Astrocyte of the cerebellum (primary cell): ENCODE data around the gene RAET1G.

Experiments
- DNase-seq: peaks from one replicate; pipeline ENCODE4 v3.0.0-alpha.2; 2011; ENCODE audit warnings: low read depth
- H3K4me3 ChIP-seq: 2 replicates; pipeline ENCODE4 v1.5.1; 2011; ENCODE audit warnings: mild to moderate bottlenecking, low read depth, low read length, moderate library complexity
- in situ Hi-C: cut with HindIII; loops from 2 replicates; pipeline ENCODE4 v1.10.0; 2017; ENCODE audit warnings: low sequenced_read_pairs
- TF ChIP-seq, protein P1 (sequence below): IDR thresholded peaks from 2 replicates; pipeline ENCODE4 v1.5.1; 2012; ENCODE audit warnings: low read length, low read depth, moderate library complexity, mild to moderate bottlenecking; ENCODE audit errors: missing control alignments

The RAET1G gene

DNA sequence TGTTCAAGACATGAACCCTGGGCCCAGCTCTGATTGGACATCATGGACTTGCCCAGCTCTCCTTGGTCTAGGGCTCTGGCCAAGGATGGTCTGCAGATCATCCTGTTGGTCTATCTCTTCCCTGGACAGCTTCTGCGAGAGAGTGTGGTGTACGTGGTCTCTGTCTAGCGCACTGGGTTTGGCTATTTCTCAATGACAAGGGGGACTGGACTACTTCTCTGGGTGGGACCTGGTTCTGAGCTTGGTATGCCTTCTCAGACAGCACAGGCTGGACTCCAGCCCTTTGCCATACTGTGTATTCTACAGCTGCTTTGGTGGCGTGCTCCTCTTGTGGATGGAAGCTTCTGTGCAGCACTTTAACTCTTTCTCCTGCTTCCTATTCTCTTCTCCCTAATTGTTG, 16.5 kb downstream of the RAET1G start:
- TF ChIP-seq, protein P1, sequence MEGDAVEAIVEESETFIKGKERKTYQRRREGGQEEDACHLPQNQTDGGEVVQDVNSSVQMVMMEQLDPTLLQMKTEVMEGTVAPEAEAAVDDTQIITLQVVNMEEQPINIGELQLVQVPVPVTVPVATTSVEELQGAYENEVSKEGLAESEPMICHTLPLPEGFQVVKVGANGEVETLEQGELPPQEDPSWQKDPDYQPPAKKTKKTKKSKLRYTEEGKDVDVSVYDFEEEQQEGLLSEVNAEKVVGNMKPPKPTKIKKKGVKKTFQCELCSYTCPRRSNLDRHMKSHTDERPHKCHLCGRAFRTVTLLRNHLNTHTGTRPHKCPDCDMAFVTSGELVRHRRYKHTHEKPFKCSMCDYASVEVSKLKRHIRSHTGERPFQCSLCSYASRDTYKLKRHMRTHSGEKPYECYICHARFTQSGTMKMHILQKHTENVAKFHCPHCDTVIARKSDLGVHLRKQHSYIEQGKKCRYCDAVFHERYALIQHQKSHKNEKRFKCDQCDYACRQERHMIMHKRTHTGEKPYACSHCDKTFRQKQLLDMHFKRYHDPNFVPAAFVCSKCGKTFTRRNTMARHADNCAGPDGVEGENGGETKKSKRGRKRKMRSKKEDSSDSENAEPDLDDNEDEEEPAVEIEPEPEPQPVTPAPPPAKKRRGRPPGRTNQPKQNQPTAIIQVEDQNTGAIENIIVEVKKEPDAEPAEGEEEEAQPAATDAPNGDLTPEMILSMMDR = no peak
- H3K4me3 ChIP-seq = no peak overlapping the region
- no peak for DNase-seq
- in situ Hi-C loops = loop anchor here (10.0 kb wide), 1 partner anchor 52 kb away; no protein-coding TSS in a partner anchor

DNA sequence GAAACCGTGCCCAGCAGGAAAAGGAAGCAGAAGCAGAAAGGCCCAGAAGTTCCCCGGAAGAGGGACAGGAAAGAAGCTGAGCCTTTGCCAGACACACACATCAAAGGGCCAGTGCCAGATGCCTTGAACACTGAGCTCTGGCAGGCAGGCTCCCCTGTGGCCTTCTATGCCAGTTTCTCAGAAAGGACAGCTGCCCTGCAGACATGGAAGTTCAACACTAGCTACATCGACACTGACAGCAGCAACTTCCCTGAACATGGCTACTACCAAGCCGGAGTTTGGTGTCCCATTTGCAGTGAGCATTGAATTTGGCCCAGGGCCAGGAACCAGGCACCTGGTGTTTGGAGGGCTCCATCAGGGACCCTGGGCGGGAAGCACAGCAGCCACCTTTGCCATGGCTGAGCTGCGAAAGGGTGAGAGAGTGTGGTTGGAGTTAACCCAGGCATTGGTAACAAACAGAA, 17.0 kb downstream of the RAET1G start:
- TF ChIP-seq, protein P1 = no peak
- no peak for DNase-seq
- in situ Hi-C loops = loop anchor here (10.0 kb wide), 1 partner anchor 51 kb away; no protein-coding TSS in a partner anchor
- no peak overlapping the region for H3K4me3 ChIP-seq

DNA sequence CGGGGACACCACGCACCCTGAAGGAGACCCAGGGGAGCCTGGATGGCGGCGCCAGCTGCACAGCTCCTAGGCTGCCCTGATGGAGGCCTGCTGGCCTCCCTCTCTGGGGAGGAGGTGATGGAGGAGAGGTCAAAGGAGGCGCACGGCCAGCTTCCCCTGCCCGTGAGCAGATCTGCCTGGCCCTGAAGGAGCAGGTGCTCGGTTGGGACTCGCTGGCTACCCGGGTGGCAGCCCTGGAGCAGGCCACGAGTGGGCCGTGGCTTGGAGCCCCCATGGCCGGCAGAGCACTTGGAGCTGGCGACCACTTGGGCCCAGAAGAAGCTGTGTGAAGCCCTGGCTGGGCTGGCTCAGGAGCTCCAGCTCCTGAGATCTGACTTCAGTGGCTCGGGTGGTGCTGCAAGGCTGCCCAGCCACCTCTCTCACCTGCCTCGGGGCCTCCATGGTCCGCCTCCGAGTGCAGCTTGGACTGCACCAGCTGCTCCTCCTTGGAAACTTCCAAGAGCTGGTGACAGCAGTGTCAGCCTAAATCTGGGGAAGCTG, 17.5 kb downstream of the RAET1G start:
- DNase-seq = no peak
- TF ChIP-seq, protein P1 = no peak
- in situ Hi-C loops = loop anchor here (10.0 kb wide), 1 partner anchor 51 kb away; no protein-coding TSS in a partner anchor
- no peak overlapping the region for H3K4me3 ChIP-seq

DNA sequence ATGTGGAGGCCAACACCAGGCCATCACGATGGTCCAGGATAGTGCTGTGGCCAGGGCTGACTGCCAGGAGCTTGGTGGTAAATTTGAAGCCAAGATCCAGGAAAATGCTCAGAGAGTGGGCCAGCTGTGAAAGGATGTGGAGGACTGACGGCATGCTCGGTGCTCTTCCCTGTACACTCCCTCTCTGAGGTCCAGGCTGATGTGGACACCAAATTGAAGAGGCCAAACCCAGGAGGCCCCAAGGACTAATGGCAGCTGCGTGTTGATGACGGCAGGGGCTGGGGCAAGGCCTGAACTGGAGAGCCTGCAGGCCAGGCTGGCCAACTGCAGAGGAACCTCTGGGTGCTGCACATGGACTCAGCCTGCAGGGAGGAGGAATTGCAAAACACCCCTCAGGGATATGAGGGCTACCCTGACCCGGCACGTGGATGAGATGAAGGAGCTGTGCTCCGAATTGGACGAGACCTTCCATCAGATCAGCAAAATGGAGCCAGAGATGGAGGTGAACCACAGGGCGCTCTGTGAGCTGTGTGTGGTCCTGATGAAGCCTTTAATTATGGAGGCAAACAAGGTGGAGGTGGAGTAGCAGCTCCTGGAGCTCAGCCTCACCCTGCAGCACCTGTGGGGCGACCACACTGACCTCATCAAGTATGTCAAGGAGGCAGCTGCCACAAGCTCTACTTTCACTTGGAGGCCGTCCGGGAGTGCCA, 18.1 kb downstream of the RAET1G start:
- DNase-seq = no peak
- in situ Hi-C loops = loop anchor here (10.0 kb wide), 1 partner anchor 50 kb away; no protein-coding TSS in a partner anchor
- H3K4me3 ChIP-seq = no peak overlapping the region
- TF ChIP-seq, protein P1 = no peak

DNA sequence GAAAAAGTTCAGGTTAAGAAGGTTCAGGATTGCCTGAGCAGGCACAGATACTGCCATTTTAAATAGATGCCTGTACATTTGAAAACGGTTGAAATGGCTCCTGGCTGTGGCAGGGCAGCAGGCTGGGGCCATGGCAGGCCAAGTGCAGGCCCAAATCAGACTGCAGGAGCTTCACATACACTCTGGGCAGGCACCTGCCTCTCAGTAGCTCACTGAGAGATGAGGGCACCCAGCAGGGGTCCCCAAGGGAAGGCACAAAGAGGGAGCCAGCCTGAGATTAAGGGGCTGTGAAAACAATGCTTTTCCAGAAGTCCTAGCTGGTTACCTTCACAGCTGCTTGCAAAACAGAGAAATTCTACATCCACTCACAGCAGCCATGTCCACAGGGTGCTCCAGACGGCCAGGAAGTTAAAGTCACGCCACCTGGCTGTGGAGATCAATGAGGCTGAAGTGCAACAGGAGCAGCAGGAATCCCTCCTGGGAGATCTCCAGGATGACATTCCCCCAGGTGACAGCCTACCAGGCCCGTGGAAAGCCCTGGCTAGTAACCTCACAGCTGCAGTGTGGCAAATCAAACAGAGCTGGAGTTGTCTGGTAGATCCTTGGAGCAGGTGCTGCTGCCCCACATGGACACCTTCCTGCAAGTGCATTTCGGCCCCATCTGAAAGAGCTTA, 18.8 kb downstream of the RAET1G start:
- H3K4me3 ChIP-seq = no peak overlapping the region
- in situ Hi-C loops = loop anchor here (10.0 kb wide), 1 partner anchor 49 kb away; no protein-coding TSS in a partner anchor
- TF ChIP-seq, protein P1 = no peak
- DNase-seq = no peak

DNA sequence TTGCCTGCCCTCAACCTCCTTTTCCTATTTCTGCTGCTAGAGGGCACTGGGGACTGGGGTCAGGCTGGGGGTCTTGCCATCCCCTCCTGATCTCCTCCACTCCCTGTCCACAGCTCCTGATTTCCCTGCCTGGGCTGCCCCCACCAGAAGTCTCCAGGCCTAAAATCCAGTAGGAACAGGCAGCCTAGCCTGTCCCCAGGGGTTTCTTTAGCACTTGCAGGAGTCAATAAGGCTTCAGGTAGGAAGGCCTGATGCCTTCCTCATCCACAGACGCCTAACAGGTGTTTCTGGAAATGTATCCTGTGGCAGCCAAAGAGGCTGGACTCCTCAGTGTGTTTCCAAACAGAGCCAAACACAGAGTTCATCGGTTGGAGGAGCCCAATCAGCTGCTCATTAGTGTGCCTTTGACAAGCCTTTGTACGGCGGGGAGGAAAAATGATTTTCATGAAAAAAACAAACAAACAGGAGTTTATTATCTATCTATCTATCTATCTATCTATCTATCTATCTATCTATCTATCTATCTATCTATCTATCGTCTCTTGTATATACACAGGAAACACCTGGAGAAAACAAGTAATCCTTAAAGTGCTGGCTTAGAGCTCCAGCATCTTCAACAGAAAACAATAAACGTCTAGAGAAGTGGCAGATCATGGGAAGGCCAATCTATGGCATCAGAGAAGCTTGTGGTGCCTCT, 21.3 kb downstream of the RAET1G start:
- TF ChIP-seq, protein P1 = no peak
- no peak overlapping the region for H3K4me3 ChIP-seq
- DNase-seq = no peak
- in situ Hi-C loops = loop anchor here (10.0 kb wide), 1 partner anchor 47 kb away; no protein-coding TSS in a partner anchor
